ENCODE data around the gene SMARCAL1. TPM values are rescaled to one million over a fixed set of nuclear protein-coding genes. Genes with fewer than 3 reads are reported as not detected.

Gene SMARCAL1
- total RNA-seq, 2 donors from 2014 or later, result 15.3 to 32.2 TPM

DNA sequence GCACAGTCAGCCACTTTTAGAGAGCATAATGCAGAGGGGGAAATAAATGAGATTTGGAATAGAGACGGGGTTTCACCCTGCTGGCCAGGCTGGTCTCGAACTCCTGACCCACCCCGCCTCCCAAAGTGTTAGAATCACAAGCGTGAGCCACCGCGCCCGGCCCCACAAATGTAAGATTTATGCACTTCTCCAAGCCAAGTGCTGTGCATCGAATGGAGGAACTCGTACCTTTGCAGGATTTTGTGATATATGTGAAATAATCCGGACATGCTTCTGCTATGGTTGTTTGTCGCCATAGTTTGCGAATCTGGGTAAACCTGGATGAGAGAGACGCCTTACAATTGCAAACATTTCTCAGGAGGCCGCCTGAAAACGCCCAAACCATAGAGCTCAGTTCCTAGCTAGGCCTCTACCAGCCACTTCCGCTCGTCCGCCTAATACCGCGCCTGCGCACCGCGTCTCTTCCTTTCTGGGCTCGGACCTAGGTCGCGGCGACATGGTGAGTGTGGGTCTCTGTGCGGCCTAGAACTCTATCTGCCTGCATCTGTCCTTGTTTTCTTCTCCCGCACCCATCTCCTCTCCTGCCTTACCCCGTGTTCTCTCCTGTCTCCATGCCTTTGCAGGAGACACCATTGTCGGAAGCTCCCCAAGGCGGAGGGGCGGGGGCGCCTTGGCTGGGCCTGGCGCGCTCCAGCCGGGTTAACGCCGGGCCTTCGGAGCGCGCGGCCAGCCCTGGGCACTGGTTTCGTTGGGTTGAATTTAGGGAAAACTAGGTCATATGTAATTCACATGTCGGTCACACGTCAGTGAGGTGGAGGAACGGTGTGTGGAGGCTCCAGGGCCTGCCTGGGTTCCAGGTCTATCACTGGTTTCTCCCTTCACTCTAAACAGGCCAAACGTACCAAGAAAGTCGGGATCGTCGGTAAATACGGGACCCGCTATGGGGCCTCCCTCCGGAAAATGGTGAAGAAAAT, 86.4 kb downstream of the SMARCAL1 start, which contains the start of gene RPL37A:
Gene RPL37A (plus strand): TSS at position 466 of the 974 bp plus-strand sequence. CDS start 31 bp downstream, at position 497.
- Histone ChIP-seq H3K36me3 (no peaks in the 10 kb centered on the region), H3K27me3 (replicated peaks; ENCODE audit: insufficient read depth) (no peaks in the 10 kb centered on the region), H3K9me3 (no peaks in the 10 kb centered on the region), H3K4me3 (peak within 1 kb of the TSS; percentile 65), H3K27ac (peak within 1 kb of the TSS; percentile 65 to 71), H3K4me1 (replicated peaks) (peaks cover 11% of the 10 kb centered on the region)
- DNase-seq (ENCODE audit: low spot score), result peak; percentile 92
- under 1% methylated on average over 54 of the region's 54 CpGs for WGBS
- intact Hi-C loops (cut with DNase I), result no loop called here
- TF ChIP-seq, protein P1, sequence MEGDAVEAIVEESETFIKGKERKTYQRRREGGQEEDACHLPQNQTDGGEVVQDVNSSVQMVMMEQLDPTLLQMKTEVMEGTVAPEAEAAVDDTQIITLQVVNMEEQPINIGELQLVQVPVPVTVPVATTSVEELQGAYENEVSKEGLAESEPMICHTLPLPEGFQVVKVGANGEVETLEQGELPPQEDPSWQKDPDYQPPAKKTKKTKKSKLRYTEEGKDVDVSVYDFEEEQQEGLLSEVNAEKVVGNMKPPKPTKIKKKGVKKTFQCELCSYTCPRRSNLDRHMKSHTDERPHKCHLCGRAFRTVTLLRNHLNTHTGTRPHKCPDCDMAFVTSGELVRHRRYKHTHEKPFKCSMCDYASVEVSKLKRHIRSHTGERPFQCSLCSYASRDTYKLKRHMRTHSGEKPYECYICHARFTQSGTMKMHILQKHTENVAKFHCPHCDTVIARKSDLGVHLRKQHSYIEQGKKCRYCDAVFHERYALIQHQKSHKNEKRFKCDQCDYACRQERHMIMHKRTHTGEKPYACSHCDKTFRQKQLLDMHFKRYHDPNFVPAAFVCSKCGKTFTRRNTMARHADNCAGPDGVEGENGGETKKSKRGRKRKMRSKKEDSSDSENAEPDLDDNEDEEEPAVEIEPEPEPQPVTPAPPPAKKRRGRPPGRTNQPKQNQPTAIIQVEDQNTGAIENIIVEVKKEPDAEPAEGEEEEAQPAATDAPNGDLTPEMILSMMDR (IDR thresholded peaks at IDR 0.05), result peak in 1 of 4 experiments; percentile 14
- TF ChIP-seq POLR2A (IDR thresholded peaks at IDR 0.05) (peak; percentile 70), POLR2AphosphoS5 (IDR thresholded peaks at IDR 0.05) (peak; percentile 98)

DNA sequence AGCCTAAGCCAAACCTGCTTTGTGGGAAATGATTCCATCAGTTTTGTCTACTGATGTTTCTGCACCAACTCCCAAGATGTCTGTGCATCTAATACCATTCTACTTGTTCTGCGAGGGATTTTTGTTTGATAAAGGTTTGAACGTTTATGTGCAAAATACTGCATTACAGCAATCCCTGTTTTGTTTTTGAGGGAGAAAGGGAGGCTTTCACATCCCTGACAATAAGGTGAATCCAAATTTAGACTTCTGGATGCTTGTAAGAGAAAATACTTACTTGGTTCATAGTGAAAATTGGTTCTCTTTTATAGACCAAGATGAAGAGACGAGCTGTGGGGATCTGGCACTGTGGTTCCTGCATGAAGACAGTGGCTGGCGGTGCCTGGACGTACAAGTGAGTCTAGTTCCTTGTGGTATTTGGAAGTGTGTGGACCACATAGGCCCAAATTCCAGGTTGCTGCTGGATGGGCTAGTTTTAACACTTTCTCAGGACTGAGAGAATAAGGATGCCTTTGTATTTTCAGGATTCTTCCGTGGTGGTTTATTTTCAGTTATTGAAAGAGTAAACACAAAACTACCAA, 87.4 kb downstream of the SMARCAL1 start:
- 12% methylated on average over 6 of the region's 6 CpGs for WGBS
- H3K36me3 ChIP-seq, result no peaks in the 10 kb centered on the region
- intact Hi-C loops (cut with DNase I), result no loop called here

DNA sequence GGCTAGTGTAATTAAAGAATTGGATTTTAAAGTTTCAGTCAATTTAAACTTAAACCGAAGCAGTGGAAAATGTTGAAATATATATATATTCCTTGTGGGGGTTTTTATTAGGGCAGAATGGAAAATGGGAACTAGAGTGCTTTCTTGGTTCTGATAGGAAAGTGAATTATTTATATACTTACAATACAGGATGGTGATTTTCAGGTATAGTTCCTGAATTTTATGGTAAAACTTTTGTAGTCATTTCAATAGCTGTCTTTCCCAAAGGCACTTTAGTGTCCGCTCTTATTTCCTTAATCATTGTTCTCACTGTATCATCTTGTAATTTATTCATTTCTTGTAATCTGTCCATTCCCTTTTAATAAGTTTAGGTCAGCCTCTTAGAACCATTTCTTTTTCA, 88.3 kb downstream of the SMARCAL1 start:
- H3K27ac ChIP-seq, result no peak overlapping the region
- no peaks in the 10 kb centered on the region for H3K27me3 ChIP-seq (replicated peaks; ENCODE audit: insufficient read depth)
- H3K4me3 ChIP-seq, result no peak overlapping the region
- TF ChIP-seq POLR2AphosphoS5 (IDR thresholded peaks at IDR 0.05), result no peak
- TF ChIP-seq, protein P1 (IDR thresholded peaks at IDR 0.05), result no peak
- no peak for TF ChIP-seq POLR2A (IDR thresholded peaks at IDR 0.05)
- no peaks in the 10 kb centered on the region for H3K36me3 ChIP-seq
- DNase-seq (ENCODE audit: low spot score), result no peak
- intact Hi-C loops (cut with DNase I), result no loop called here
- peaks cover 11% of the 10 kb centered on the region for H3K4me1 ChIP-seq (replicated peaks)
- 97% methylated on average over 2 of the region's 2 CpGs for WGBS
- H3K9me3 ChIP-seq, result no peaks in the 10 kb centered on the region

More for the DNA sequence above, 87.4 kb downstream of the SMARCAL1 start:
- Histone ChIP-seq H3K9me3 (no peaks in the 10 kb centered on the region), H3K27ac (peak overlapping the region; percentile 65 to 71), H3K27me3 (replicated peaks; ENCODE audit: insufficient read depth) (no peaks in the 10 kb centered on the region), H3K4me3 (peak overlapping the region; percentile 65), H3K4me1 (replicated peaks) (peaks cover 11% of the 10 kb centered on the region)
- no peak for DNase-seq (ENCODE audit: low spot score)
- TF ChIP-seq, protein P1 (IDR thresholded peaks at IDR 0.05), result no peak
- no peak for TF ChIP-seq POLR2A (IDR thresholded peaks at IDR 0.05)
- TF ChIP-seq POLR2AphosphoS5 (IDR thresholded peaks at IDR 0.05), result no peak

DNA sequence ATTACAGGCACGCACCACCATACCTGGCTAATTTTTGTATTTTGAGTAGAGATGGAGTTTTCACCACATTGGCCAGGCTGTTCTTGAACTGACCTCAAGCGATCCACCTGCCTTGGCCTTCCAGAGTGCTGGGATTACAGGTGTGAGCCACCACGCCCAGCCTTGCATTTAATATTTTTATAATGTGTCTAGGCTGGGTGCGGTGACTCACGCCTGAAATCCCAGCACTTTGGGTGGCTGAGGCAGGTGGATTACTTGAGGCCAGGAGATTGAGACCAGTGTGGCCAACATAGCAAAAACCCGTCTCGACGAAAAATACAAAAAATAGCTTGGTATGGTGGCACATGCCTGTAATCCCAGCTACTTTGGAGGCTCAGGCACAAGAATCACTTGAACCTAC, 89.6 kb downstream of the SMARCAL1 start:
- Histone ChIP-seq H3K4me3 (no peak overlapping the region), H3K4me1 (replicated peaks) (peaks cover 11% of the 10 kb centered on the region), H3K27me3 (replicated peaks; ENCODE audit: insufficient read depth) (no peaks in the 10 kb centered on the region), H3K9me3 (no peaks in the 10 kb centered on the region), H3K27ac (no peak overlapping the region), H3K36me3 (no peaks in the 10 kb centered on the region)
- WGBS, result 87% methylated on average over 8 of the region's 8 CpGs
- DNase-seq (ENCODE audit: low spot score), result no peak
- TF ChIP-seq, protein P1 (IDR thresholded peaks at IDR 0.05), result no peak
- TF ChIP-seq POLR2AphosphoS5 (IDR thresholded peaks at IDR 0.05), result no peak
- TF ChIP-seq POLR2A (IDR thresholded peaks at IDR 0.05), result no peak
- intact Hi-C loops (cut with DNase I), result no loop called here
